MCF 10A (cell line): ENCODE measurements around the gene OLFM4. TPM values are rescaled to one million over a fixed set of nuclear protein-coding genes. Genes with fewer than 3 reads are reported as not detected.

Experiments
- BruUV-seq: library from RNA; stranded (reverse); fragments of 400-500 nt; replicated peaks from 2 replicates; lab custom pipeline; 2021; lab: Mats Ljungman, UMichigan
- CTCF ChIA-PET: fragments of 300-600 bp; sonication (Branson Sonifier 250); formaldehyde crosslinking; extraction: SDS; loops from one replicate; lab custom pipeline; 2021; ENCODE audit warnings: antibody characterized with exemption, inconsistent platforms; lab: Yijun Ruan, JAX
- POLR2A ChIA-PET: fragments of 300-600, 350-650 bp; sonication (Branson Sonifier 250); formaldehyde crosslinking; extraction: SDS; loops from one replicate; lab custom pipeline; 2020; ENCODE audit warnings: antibody characterized with exemption, inconsistent platforms; lab: Yijun Ruan, JAX
- DNase-seq: peaks from one replicate; pipeline ENCODE4 v3.0.0-alpha.2; 2018; ENCODE audit not compliant: unreplicated experiment
- H3K27ac Mint-ChIP-seq: one replicate; pipeline ENCODE4 v1.8.0; 2022; ENCODE audit warnings: mild to moderate bottlenecking, low read depth, mixed read lengths; ENCODE audit not compliant: unreplicated experiment
- H3K27me3 Mint-ChIP-seq: one replicate; pipeline ENCODE4 v1.8.0; 2022; ENCODE audit warnings: mixed read lengths; ENCODE audit not compliant: insufficient read depth, unreplicated experiment
- H3K36me3 Mint-ChIP-seq: one replicate; pipeline ENCODE4 v1.8.0; 2022; ENCODE audit warnings: mild to moderate bottlenecking, moderate library complexity, mixed read lengths; ENCODE audit not compliant: insufficient read depth, unreplicated experiment
- H3K4me1 Mint-ChIP-seq: one replicate; pipeline ENCODE4 v1.8.0; 2022; ENCODE audit warnings: mixed read lengths; ENCODE audit not compliant: insufficient read depth, unreplicated experiment
- H3K4me3 Mint-ChIP-seq: one replicate; pipeline ENCODE4 v1.8.0; 2022; ENCODE audit warnings: mild to moderate bottlenecking, moderate library complexity, mixed read lengths; ENCODE audit not compliant: unreplicated experiment
- H3K9me3 Mint-ChIP-seq: one replicate; pipeline ENCODE4 v1.8.0; 2022; ENCODE audit warnings: mixed read lengths; ENCODE audit not compliant: unreplicated experiment
- CTCF ChIP-seq: fragments of 200-600 bp; IDR thresholded peaks from one replicate; pipeline ENCODE4 v1.8.0; 2022; ENCODE audit warnings: antibody characterized with exemption, mild to moderate bottlenecking; ENCODE audit not compliant: unreplicated experiment
- intact Hi-C: fragments of 100-400 bp; cut with micrococcal nuclease; formaldehyde crosslinking; loops from 2 replicates; pipeline ENCODE4 v1.14.1; 2022
- total RNA-seq: library from RNA; stranded (reverse); gene quantifications from 2 replicates; pipeline ENCODE4 v1.2.3, GENCODE V29; 2022

Gene OLFM4
- total RNA-seq, 1 experiment from 2014 or later, result not detected

DNA sequence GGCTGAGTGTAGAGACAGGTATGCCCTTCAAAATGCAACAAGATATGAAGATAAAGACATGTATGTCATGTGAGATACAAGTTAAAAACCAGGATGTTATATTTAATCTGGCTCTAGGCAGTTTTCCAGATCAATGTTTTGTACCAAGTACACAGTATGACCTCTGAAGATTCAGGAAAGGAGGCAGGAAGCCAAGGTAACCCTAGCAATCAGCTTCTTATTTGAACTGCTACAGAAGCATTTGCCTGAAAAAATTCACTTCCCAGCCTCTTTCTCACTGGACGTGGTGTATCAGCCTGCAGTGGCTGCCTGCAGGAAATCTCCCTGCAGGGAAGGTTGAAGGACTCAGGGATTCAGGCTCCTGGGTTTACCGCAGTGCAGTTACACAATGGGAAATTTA lies 24.1 kb downstream of the OLFM4 start:
- H3K27me3 Mint-ChIP-seq, result peaks cover 10% of the 10 kb centered on the region
- TF ChIP-seq CTCF, result no peak
- intact Hi-C loops, result no loop called here
- CTCF ChIA-PET, result interaction anchor here (1.2 kb wide), 1 partner anchor 85 kb away, joined by 6 read pairs; no protein-coding TSS in a partner anchor
- H3K4me3 Mint-ChIP-seq, result no peak overlapping the region
- DNase-seq, result no peak
- no peaks in the 10 kb centered on the region for H3K4me1 Mint-ChIP-seq
- H3K36me3 Mint-ChIP-seq, result no peaks in the 10 kb centered on the region
- BruUV-seq, result no TSS peak
- POLR2A ChIA-PET, result interaction anchor here (0.8 kb wide), 1 partner anchor 117 kb away, joined by 3 read pairs; no protein-coding TSS in a partner anchor
- no peak overlapping the region for H3K27ac Mint-ChIP-seq
- no peaks in the 10 kb centered on the region for H3K9me3 Mint-ChIP-seq

DNA sequence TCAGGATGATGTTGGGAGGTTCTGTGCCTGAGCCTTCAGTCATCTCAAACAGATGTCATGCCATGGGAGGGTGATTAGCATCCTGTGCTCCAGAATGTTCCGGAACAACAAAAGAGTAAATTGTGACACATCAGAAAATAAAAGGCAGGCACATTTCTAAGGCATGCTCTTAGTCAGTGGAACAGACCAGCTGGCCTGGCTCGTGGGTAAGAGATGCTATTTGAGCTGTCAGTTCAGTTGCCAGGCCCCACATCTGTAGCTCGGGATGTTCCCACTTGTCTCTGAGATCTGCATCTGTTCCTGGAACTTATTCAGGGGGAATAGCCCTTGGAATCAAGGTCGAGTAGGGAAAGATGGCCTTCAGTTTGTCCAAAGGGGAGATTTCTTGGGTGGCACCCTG lies 26.0 kb downstream of the OLFM4 start:
- H3K36me3 Mint-ChIP-seq, result no peaks in the 10 kb centered on the region
- intact Hi-C loops, result no loop called here
- TF ChIP-seq CTCF, result no peak
- no peaks in the 10 kb centered on the region for H3K4me1 Mint-ChIP-seq
- ChIA-PET POLR2A (no interaction called here), CTCF (interaction anchor here (1.4 kb wide), 1 partner anchor 14 kb away, joined by 4 read pairs; no protein-coding TSS in a partner anchor)
- H3K4me3 Mint-ChIP-seq, result no peak overlapping the region
- no TSS peak for BruUV-seq
- H3K27ac Mint-ChIP-seq, result no peak overlapping the region
- DNase-seq, result no peak
- H3K9me3 Mint-ChIP-seq, result no peaks in the 10 kb centered on the region
- no peaks in the 10 kb centered on the region for H3K27me3 Mint-ChIP-seq

- CTCF ChIA-PET, result interaction anchor here (0.5 kb wide), 1 partner anchor 47 kb away, joined by 3 read pairs; no protein-coding TSS in a partner anchor
- H3K4me1 Mint-ChIP-seq, result no peaks in the 10 kb centered on the region
- no peak for DNase-seq
- peaks cover 10% of the 10 kb centered on the region for H3K27me3 Mint-ChIP-seq
- TF ChIP-seq CTCF, result no peak
- H3K36me3 Mint-ChIP-seq, result no peaks in the 10 kb centered on the region
- H3K27ac Mint-ChIP-seq, result no peak overlapping the region
- no TSS peak for BruUV-seq
- POLR2A ChIA-PET, result interaction anchor here (0.9 kb wide), 1 partner anchor 10 kb away, joined by 3 read pairs; no protein-coding TSS in a partner anchor
- intact Hi-C loops, result no loop called here
- no peak overlapping the region for H3K4me3 Mint-ChIP-seq
- no peaks in the 10 kb centered on the region for H3K9me3 Mint-ChIP-seq
Measured at GRCh38 chr13:53058065-53058679, 29.6 kb downstream of the OLFM4 start.

DNA sequence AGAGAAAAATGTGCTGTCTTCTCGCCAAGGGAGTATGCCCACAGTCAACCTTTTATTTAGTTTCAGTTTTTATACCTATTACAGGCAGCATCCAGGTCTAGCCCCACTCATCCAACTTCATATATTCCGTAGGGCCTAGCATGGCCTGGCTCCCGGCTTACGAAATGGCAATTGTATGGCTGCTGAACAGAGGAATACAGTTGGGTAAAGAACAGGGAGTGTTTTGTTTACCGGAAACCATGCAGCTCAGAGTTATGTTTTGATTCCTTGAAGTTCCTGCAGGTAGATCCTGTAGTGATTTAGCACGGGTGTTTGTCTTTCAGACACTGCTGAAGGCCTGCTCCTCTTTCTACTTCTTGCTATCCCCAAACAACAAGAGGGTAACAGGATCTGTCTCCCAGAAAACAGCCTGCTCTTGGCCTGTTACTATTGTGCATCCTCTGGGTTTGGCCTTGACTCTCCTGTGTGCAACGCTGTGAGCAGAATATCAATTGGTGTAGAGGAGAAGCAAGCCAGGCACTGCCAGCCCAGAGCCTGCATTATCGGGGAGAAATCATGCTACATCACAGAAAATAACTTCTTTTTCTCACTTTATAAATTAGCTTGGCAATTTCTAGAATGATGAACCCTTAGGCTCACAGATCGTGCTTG lies 32.4 kb downstream of the OLFM4 start:
- Mint-ChIP-seq H3K36me3 (no peaks in the 10 kb centered on the region), H3K27ac (no peak overlapping the region), H3K9me3 (no peaks in the 10 kb centered on the region), H3K4me1 (no peaks in the 10 kb centered on the region), H3K27me3 (peaks cover 31% of the 10 kb centered on the region), H3K4me3 (no peak overlapping the region)
- intact Hi-C loops, result no loop called here
- TF ChIP-seq CTCF, result no peak
- ChIA-PET CTCF (interaction anchor here (1.4 to 1.7 kb wide), 2 partner anchors 14 to 93 kb away, joined by 4 to 5 read pairs; no protein-coding TSS in a partner anchor), POLR2A (no interaction called here)
- BruUV-seq, result no TSS peak
- no peak for DNase-seq
